Stimulated activated memory B cell treated with anti-CD40 and anti-IgM and Interleukin-4, amounts not matched to agents 10 μg/mL and 1 μg/mL and 100 μg/mL, for 72 hours (primary cell): Measurements from ENCODE around the gene BST1.
"Not testable (repeated sequence)": the region's sequence is repeated elsewhere in the genome, so short reads cannot be mapped to it uniquely, and the experiment has no call there.

Experiments used
- ATAC-seq: fragments of 150-1000 bp; cut with Tn5 transposase; 2 replicates; pipeline ENCODE4 v1.10.0; 2021
- H3K27ac Mint-ChIP-seq: one replicate; pipeline ENCODE4 v1.8.0; 2022; ENCODE audit warnings: mild to moderate bottlenecking, mixed read lengths
- H3K27me3 Mint-ChIP-seq: one replicate; pipeline ENCODE4 v1.8.0; 2022; ENCODE audit warnings: mixed read lengths
- H3K36me3 Mint-ChIP-seq: one replicate; pipeline ENCODE4 v1.8.0; 2022; ENCODE audit warnings: mixed read lengths
- H3K4me1 Mint-ChIP-seq: one replicate; pipeline ENCODE4 v1.8.0; 2022; ENCODE audit warnings: mixed read lengths
- H3K4me3 Mint-ChIP-seq: one replicate; pipeline ENCODE4 v1.8.0; 2022; ENCODE audit warnings: mild to moderate bottlenecking, moderate library complexity, mixed read lengths
- H3K9me3 Mint-ChIP-seq: one replicate; pipeline ENCODE4 v1.8.0; 2022; ENCODE audit warnings: mixed read lengths

The BST1 gene

DNA sequence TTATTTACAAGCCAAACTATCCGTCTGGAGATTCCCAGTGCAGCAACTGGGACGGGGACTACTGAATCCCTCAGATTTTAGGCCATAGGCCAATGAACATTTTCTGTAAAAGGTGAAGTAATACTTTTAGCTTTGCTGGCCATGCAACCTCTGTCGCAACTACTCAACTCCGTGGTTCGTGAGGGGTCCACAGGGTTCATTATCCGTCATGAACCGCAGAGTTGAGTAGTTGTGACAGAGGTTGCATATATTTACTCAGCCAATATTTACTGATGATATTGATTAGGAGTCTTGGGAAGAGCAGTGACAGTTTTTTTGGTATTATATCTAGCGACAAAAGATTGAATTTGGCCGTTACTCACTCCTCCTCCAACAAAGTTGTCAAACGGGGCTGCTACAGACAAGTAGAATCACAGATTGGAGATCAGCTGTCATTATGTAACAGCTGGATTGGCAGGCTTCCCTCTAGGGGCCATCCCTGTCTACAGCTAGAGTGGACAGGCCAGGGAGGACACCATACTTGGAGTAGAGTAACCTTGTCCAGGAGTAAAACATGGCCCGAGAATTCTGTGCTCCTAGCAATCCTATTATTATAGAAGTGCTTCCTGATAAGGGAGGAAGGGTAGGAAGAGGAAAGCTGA lies 38.0 kb downstream of the BST1 start:
- H3K36me3 Mint-ChIP-seq: peaks cover 7% of the 10 kb centered on the region
- ATAC-seq: no peak
- no peak overlapping the region for H3K4me3 Mint-ChIP-seq
- no peak overlapping the region for H3K27ac Mint-ChIP-seq
- H3K4me1 Mint-ChIP-seq: peaks cover 7% of the 10 kb centered on the region
- peaks cover 13% of the 10 kb centered on the region for H3K9me3 Mint-ChIP-seq
- H3K27me3 Mint-ChIP-seq: peaks cover 8% of the 10 kb centered on the region

GRCh38 chr4:15742083-15742582 lies 39.3 kb downstream of the BST1 start:
- Mint-ChIP-seq H3K27me3 (no peaks in the 10 kb centered on the region), H3K9me3 (peaks cover 13% of the 10 kb centered on the region), H3K4me3 (no peak overlapping the region), H3K27ac (no peak overlapping the region), H3K4me1 (no peaks in the 10 kb centered on the region), H3K36me3 (peaks cover 7% of the 10 kb centered on the region)
- no peak for ATAC-seq

GRCh38 chr4:15742637-15743036 lies 39.8 kb downstream of the BST1 start:
- Mint-ChIP-seq H3K27me3 (no peaks in the 10 kb centered on the region), H3K27ac (no peak overlapping the region), H3K36me3 (peaks cover 7% of the 10 kb centered on the region), H3K4me1 (no peaks in the 10 kb centered on the region), H3K4me3 (no peak overlapping the region), H3K9me3 (peaks cover 13% of the 10 kb centered on the region)
- no peak for ATAC-seq

- Mint-ChIP-seq H3K27ac (no peak overlapping the region), H3K9me3 (peaks cover 13% of the 10 kb centered on the region), H3K36me3 (peaks cover 7% of the 10 kb centered on the region), H3K4me3 (no peak overlapping the region), H3K27me3 (no peaks in the 10 kb centered on the region), H3K4me1 (no peaks in the 10 kb centered on the region)
- ATAC-seq: no peak
Observed at GRCh38 chr4:15744016-15744545, 41.2 kb downstream of the BST1 start.

GRCh38 chr4:15746110-15746509 lies 43.2 kb downstream of the BST1 start:
- peaks cover 7% of the 10 kb centered on the region for H3K36me3 Mint-ChIP-seq
- ATAC-seq: no peak
- H3K4me3 Mint-ChIP-seq: no peak overlapping the region
- H3K27me3 Mint-ChIP-seq: no peaks in the 10 kb centered on the region
- H3K4me1 Mint-ChIP-seq: no peaks in the 10 kb centered on the region
- H3K9me3 Mint-ChIP-seq: peaks cover 10% of the 10 kb centered on the region
- no peak overlapping the region for H3K27ac Mint-ChIP-seq

- peaks cover 3% of the 10 kb centered on the region for H3K9me3 Mint-ChIP-seq
- no peak overlapping the region for H3K27ac Mint-ChIP-seq
Observed at GRCh38 chr4:15749001-15749400, 46.1 kb downstream of the BST1 start.

GRCh38 chr4:15751153-15751552 lies 48.3 kb downstream of the BST1 start:
- Mint-ChIP-seq H3K9me3 (peaks cover 3% of the 10 kb centered on the region), H3K27ac (no peak overlapping the region), H3K27me3 (no peaks in the 10 kb centered on the region), H3K36me3 (no peaks in the 10 kb centered on the region), H3K4me3 (no peak overlapping the region), H3K4me1 (peaks cover 6% of the 10 kb centered on the region)
- ATAC-seq: no peak

More at GRCh38 chr4:15749001-15749400, 46.1 kb downstream of the BST1 start:
- no peaks in the 10 kb centered on the region for H3K27me3 Mint-ChIP-seq
- H3K4me1 Mint-ChIP-seq: no peaks in the 10 kb centered on the region
- no peak for ATAC-seq
- no peak overlapping the region for H3K4me3 Mint-ChIP-seq
- no peaks in the 10 kb centered on the region for H3K36me3 Mint-ChIP-seq

GRCh38 chr4:15753081-15753480 lies 50.2 kb downstream of the BST1 start:
- no peaks in the 10 kb centered on the region for H3K27me3 Mint-ChIP-seq
- no peak overlapping the region for H3K4me3 Mint-ChIP-seq
- no peak for ATAC-seq
- peaks cover 3% of the 10 kb centered on the region for H3K9me3 Mint-ChIP-seq
- H3K27ac Mint-ChIP-seq: no peak overlapping the region
- H3K4me1 Mint-ChIP-seq: peaks cover 18% of the 10 kb centered on the region
- no peaks in the 10 kb centered on the region for H3K36me3 Mint-ChIP-seq

GRCh38 chr4:15753786-15754185 lies 50.9 kb downstream of the BST1 start:
- Mint-ChIP-seq H3K27me3 (no peaks in the 10 kb centered on the region), H3K4me3 (no peak overlapping the region), H3K27ac (no peak overlapping the region)

DNA sequence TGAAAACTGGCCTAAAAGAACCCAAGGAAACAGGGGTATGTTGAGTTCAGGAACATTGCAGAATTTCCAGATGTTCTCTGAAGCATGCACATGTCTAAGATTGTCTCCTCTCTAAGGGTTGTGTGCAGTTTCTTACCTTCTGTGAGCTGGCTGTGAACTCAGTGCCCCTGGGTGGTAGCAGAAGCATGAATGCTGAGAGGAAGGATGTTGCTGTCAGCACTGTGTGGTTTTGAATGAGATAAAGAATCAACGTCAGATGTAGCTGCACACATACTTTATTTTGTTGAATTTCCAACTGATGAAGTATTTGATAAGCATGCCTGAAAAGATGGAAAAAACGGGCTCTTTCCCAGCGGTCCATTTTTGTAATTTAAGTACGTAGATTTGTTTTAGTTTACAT lies 51.5 kb downstream of the BST1 start:
- no peak overlapping the region for H3K27ac Mint-ChIP-seq
- no peaks in the 10 kb centered on the region for H3K36me3 Mint-ChIP-seq
- H3K4me3 Mint-ChIP-seq: no peak overlapping the region
- H3K4me1 Mint-ChIP-seq: peaks cover 18% of the 10 kb centered on the region
- ATAC-seq: no peak
- peaks cover 3% of the 10 kb centered on the region for H3K27me3 Mint-ChIP-seq
- H3K9me3 Mint-ChIP-seq: peaks cover 3% of the 10 kb centered on the region

More at GRCh38 chr4:15753786-15754185, 50.9 kb downstream of the BST1 start:
- no peak for ATAC-seq
- Mint-ChIP-seq H3K9me3 (peaks cover 3% of the 10 kb centered on the region), H3K4me1 (peaks cover 18% of the 10 kb centered on the region), H3K36me3 (no peaks in the 10 kb centered on the region)

DNA sequence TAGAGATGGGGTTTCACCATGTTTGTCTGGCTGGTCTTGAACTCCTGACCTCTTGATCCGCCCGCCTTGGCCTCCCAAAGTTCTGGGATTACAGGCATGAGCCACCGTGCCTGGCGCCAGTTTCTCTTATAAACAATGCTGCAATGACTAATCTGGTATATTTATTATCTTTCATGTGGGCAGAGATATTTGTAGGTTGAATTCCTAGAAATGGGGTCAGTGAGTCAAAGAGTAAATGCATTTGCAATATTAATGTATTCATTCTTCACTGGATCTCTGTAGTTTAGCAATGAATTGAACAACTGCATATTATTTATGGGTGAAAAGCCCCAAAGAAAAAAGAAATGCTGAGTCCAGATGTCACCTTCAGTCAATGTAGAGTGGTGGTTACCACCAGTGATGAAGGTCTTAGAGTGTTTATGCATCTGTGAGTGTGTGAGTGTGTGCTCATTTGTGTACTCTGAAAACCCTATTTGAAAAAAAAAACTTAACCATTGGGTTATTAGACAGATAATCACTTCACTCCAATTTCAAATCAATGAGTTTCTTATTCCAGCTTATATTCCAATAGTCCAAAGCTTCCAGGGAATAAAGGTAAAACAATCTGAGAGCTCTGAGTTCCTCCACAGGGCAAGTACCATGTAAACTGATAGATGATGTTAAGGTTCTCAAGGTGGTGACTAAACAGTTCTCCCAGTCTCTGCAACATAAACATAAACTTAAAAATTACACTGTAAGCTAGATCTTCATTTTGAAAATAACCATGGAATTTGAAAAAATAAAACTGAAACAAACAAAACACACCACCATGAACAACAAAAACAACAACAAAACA lies 52.7 kb downstream of the BST1 start:
- Mint-ChIP-seq H3K36me3 (no peaks in the 10 kb centered on the region), H3K4me1 (peaks cover 18% of the 10 kb centered on the region), H3K9me3 (peaks cover 3% of the 10 kb centered on the region), H3K4me3 (no peak overlapping the region), H3K27me3 (peaks cover 14% of the 10 kb centered on the region), H3K27ac (no peak overlapping the region)
- ATAC-seq: peak; percentile 47

DNA sequence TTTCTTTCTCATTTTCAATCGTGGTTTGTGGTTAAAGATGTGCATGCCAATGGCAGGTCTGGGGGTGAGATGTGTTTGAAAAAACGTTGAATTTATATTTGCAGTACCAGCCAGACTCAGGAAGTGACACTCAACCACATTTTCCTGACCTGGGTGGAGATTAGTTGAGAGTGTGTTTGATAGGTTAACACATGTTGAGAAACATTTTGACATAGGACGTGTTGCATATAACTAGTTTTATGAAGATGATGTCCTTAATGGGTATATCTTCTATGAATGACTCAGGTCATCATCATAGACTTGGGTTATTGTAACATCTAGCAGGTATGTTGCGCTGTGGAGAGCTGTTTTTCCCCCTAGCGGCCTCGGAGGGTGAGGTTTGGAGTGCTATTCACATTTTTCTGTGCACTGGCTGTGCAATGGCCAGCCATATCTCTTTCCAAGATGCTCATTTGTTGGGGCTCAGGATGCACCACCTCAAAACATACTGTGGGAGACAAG lies 53.5 kb downstream of the BST1 start:
- Mint-ChIP-seq H3K27ac (no peak overlapping the region), H3K36me3 (no peaks in the 10 kb centered on the region), H3K4me3 (peak overlapping the region; percentile 7), H3K9me3 (no peaks in the 10 kb centered on the region), H3K27me3 (peaks cover 14% of the 10 kb centered on the region), H3K4me1 (peaks cover 18% of the 10 kb centered on the region)
- ATAC-seq: peak; percentile 87

DNA sequence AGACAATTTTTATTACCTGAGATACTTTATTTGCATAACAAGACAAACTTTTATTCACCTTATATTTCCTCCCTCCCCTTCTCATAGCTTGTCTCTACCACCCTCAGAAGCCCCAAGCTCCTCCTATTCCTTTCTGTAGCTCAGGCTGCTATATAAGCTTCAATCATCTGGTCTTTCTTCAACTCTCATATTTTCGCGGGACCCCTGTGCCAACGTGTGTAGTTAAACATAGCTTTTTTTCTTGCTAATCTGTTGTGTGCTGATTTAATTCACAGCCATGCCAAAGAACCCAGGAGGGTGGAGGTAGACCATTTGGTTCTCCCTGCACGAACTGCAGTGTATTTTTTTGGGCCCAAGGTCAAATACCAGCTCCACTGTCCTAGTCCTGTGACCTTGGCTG lies 54.2 kb downstream of the BST1 start:
- peaks cover 18% of the 10 kb centered on the region for H3K4me1 Mint-ChIP-seq
- H3K27ac Mint-ChIP-seq: no peak overlapping the region
- no peak for ATAC-seq
- no peaks in the 10 kb centered on the region for H3K9me3 Mint-ChIP-seq
- H3K36me3 Mint-ChIP-seq: no peaks in the 10 kb centered on the region
- peaks cover 14% of the 10 kb centered on the region for H3K27me3 Mint-ChIP-seq
- H3K4me3 Mint-ChIP-seq: no peak overlapping the region

DNA sequence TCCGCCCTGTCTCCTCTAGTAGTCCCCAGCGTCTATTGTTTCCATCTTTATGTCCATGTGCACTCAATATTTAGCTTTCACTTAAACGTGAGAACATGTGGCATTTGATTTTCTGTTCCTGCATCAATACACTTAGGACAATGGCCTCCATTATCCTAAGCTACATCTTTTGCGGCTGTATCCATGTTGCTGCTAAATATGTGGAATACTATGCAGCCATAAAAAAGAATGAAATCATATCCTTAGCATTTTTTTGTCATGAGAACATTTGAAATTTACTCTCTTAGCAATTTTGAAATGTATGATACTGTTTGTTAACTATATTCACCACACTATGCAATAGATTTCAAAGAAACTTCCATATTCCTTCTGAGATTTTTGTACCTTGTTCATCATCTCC lies 55.4 kb downstream of the BST1 start:
- H3K36me3 Mint-ChIP-seq: no peaks in the 10 kb centered on the region
- no peak for ATAC-seq
- peaks cover 18% of the 10 kb centered on the region for H3K4me1 Mint-ChIP-seq
- no peaks in the 10 kb centered on the region for H3K9me3 Mint-ChIP-seq
- H3K27me3 Mint-ChIP-seq: peaks cover 14% of the 10 kb centered on the region
- no peak overlapping the region for H3K4me3 Mint-ChIP-seq
- no peak overlapping the region for H3K27ac Mint-ChIP-seq

GRCh38 chr4:15762460-15762859 lies 59.6 kb downstream of the BST1 start:
- not testable (repeated sequence) for H3K9me3 Mint-ChIP-seq, H3K36me3 Mint-ChIP-seq, H3K4me3 Mint-ChIP-seq, ATAC-seq, H3K4me1 Mint-ChIP-seq, H3K27ac Mint-ChIP-seq
- H3K27me3 Mint-ChIP-seq: peaks cover 14% of the 10 kb centered on the region
